GM12892 (cell line): ENCODE data around the gene ACTR3.

Experiments used
- POLR2A ChIP-seq: IDR thresholded peaks from 2 replicates; pipeline ENCODE4 v1.6.1; 2011; ENCODE audit warnings: low read depth, low read length, control low read depth
- POLR2AphosphoS5 ChIP-seq: IDR thresholded peaks from 2 replicates; pipeline ENCODE4 v1.6.1; 2011; ENCODE audit warnings: low read depth, low read length, control low read depth

DNA sequence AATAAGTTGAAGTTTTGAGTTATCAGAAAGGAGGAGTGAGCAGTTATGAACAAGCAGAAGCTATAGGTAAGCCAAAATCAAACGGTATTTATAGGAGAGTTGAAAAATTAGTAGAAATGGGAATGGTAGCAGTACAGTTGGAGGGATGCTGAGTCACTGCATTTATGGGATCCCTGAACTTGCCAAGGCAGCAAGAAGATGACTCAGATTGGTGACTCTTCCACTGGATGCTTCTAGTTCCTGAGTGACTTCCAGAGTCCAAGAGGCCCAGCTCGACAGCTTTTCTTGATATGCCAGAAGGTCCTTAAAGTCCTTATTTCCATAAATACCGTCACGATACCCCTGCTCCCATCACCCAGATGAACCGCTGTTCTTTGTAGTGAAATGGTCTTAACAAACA is 31.1 kb upstream of the ACTR3 start:
- no peak for TF ChIP-seq POLR2A
- no peak for TF ChIP-seq POLR2AphosphoS5
